HG03097 (cell line): ENCODE data around the gene TBL1XR1.
"Not testable (repeated sequence)": the region's sequence is repeated elsewhere in the genome, so short reads cannot be mapped to it uniquely, and the experiment has no call there.

Experiments
- ATAC-seq: cut with Tn5 transposase; IDR thresholded peaks from one replicate; pipeline ENCODE4 v1.9.1; 2021; ENCODE audit not compliant: unreplicated experiment, low FRiP score

TBL1XR1 gene

GRCh38 chr3:177145954-177146353 lies 51.3 kb downstream of the TBL1XR1 start:
- ATAC-seq = no peak

- peak; percentile 21 for ATAC-seq
Measured at GRCh38 chr3:177145381-177145780, 51.9 kb downstream of the TBL1XR1 start.

- peak; percentile 69 for ATAC-seq
Measured at GRCh38 chr3:177144922-177145321, 52.4 kb downstream of the TBL1XR1 start.

- ATAC-seq = no peak
Measured at GRCh38 chr3:177141899-177142646, 55.2 kb downstream of the TBL1XR1 start.

- no peak for ATAC-seq
Measured at GRCh38 chr3:177141471-177141870, 55.8 kb downstream of the TBL1XR1 start.

- not testable (repeated sequence) for ATAC-seq
Measured at GRCh38 chr3:177139220-177139619, 58.1 kb downstream of the TBL1XR1 start.

GRCh38 chr3:177137774-177138705 lies 59.2 kb downstream of the TBL1XR1 start:
- ATAC-seq = no peak

GRCh38 chr3:177136741-177137140 lies 60.5 kb downstream of the TBL1XR1 start:
- ATAC-seq = no peak

GRCh38 chr3:177135841-177136492 lies 61.3 kb downstream of the TBL1XR1 start:
- no peak for ATAC-seq

GRCh38 chr3:177134816-177135210 lies 62.5 kb downstream of the TBL1XR1 start:
- ATAC-seq = no peak

GRCh38 chr3:177133860-177134815 lies 63.1 kb downstream of the TBL1XR1 start:
- ATAC-seq = no peak

- no peak for ATAC-seq
Measured at GRCh38 chr3:177131927-177132636, 65.2 kb downstream of the TBL1XR1 start.

GRCh38 chr3:177127008-177127407 lies 70.3 kb downstream of the TBL1XR1 start:
- ATAC-seq = no peak

- no peak for ATAC-seq
Measured at GRCh38 chr3:177126015-177126773, 71.1 kb downstream of the TBL1XR1 start.

- ATAC-seq = no peak
Measured at GRCh38 chr3:177124882-177125281, 72.4 kb downstream of the TBL1XR1 start.

- no peak for ATAC-seq
Measured at GRCh38 chr3:177123822-177124221, 73.5 kb downstream of the TBL1XR1 start.

GRCh38 chr3:177122183-177122856 lies 75.0 kb downstream of the TBL1XR1 start:
- no peak for ATAC-seq

- no peak for ATAC-seq
Measured at GRCh38 chr3:177119829-177120228, 77.5 kb downstream of the TBL1XR1 start.
